GM10266 (cell line): ENCODE results near the gene TAS1R2.

Experiments
- DNase-seq: peaks from one replicate; pipeline ENCODE4 v3.0.0; 2012; ENCODE audit errors: extremely low spot score
- CTCF ChIP-seq: IDR thresholded peaks from 2 replicates; pipeline ENCODE4 v1.5.1; 2012; ENCODE audit warnings: mild to moderate bottlenecking, low read depth; ENCODE audit not compliant: control insufficient read depth, insufficient read depth; ENCODE audit errors: missing control alignments

Gene TAS1R2

GRCh38 chr1:18831656-18832055, 27.8 kb downstream of the TAS1R2 start:
- no peak for DNase-seq
- no peak for TF ChIP-seq CTCF

GRCh38 chr1:18830596-18830995, 28.9 kb downstream of the TAS1R2 start:
- no peak for TF ChIP-seq CTCF
- DNase-seq: no peak

- TF ChIP-seq CTCF: no peak
- DNase-seq: no peak
Measured at GRCh38 chr1:18829671-18830070, 29.8 kb downstream of the TAS1R2 start.

- DNase-seq: no peak
Measured at GRCh38 chr1:18828224-18828623, 31.2 kb downstream of the TAS1R2 start.

GRCh38 chr1:18823438-18823837, 36.0 kb downstream of the TAS1R2 start:
- no peak for TF ChIP-seq CTCF
- DNase-seq: no peak

More at GRCh38 chr1:18828224-18828623, 31.2 kb downstream of the TAS1R2 start:
- TF ChIP-seq CTCF: no peak

- peak; percentile 76 for DNase-seq
- TF ChIP-seq CTCF: peak; percentile 88
Measured at GRCh38 chr1:18820791-18821641, 38.4 kb downstream of the TAS1R2 start.
